ENCODE measurements around the gene C2orf81. TPM values are rescaled to one million over a fixed set of nuclear protein-coding genes. Genes with fewer than 3 reads are reported as not detected.

C2orf81 gene
- total and polyA plus RNA-seq, 12 donors = 0.52 to 1.7 (median 1.2) TPM

DNA sequence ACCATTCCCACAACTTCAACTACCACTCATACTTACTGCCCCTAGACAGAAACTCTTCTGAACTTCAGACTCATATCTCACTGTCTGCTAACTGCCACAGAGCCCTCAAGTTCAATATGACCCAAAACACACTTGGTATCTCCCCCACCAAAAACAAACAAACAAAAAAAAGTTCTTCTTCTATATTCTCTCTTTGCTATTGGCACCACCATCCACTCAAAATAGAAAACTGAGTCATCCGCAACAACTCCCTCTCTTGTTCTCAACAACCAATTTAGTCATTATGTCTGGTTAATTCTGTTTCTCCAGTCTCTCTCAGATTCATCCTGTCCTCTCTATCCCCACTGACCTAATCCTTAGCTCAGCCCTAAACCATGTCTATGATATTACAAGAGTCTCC, 34.1 kb downstream of the C2orf81 start:
- Histone ChIP-seq H3K4me1 (peaks cover 14 to 90% (median 77%) of the 10 kb centered on the region in 9 donors), H3K9me3 (no peaks in the 10 kb centered on the region), H3K27ac (peak overlapping the region in 8 of 10 donors; percentile 17 to 71 (median 56)), H3K4me3 (no peak overlapping the region), H3K27me3 (no peaks in the 10 kb centered on the region), H3K36me3 (peaks cover 0 to 20% (median 0%) of the 10 kb centered on the region in 9 donors)
- intact Hi-C loops (cut with DNase I) = no loop called here
- no peak for DNase-seq
- TF ChIP-seq, protein P1, sequence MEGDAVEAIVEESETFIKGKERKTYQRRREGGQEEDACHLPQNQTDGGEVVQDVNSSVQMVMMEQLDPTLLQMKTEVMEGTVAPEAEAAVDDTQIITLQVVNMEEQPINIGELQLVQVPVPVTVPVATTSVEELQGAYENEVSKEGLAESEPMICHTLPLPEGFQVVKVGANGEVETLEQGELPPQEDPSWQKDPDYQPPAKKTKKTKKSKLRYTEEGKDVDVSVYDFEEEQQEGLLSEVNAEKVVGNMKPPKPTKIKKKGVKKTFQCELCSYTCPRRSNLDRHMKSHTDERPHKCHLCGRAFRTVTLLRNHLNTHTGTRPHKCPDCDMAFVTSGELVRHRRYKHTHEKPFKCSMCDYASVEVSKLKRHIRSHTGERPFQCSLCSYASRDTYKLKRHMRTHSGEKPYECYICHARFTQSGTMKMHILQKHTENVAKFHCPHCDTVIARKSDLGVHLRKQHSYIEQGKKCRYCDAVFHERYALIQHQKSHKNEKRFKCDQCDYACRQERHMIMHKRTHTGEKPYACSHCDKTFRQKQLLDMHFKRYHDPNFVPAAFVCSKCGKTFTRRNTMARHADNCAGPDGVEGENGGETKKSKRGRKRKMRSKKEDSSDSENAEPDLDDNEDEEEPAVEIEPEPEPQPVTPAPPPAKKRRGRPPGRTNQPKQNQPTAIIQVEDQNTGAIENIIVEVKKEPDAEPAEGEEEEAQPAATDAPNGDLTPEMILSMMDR (IDR thresholded peaks at IDR 0.05) = no peak
- WGBS, 2 donors = 68 to 79% methylated on average over 1 of the region's 1 CpG
- peak in 1 of 8 donors; percentile 22 for ATAC-seq

DNA sequence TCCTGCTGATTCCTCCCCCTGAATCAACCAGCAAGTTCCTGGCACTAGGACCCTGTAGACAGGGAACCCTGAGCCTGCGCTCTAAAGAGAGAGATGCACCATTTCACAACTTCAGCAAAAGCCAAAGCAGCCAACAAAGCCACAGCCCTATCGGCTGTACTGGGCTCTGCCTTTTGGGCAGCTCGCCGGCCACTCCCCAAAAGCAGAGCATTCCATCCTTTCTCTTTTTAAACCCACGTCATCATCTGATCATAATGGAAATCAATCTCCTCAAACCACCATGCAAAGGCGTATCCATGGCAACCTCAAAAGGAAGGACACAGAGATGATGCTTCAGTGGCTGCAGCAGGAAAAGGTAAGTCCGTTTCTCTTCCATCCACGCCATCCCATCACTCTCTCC, 36.0 kb downstream of the C2orf81 start:
- H3K27ac ChIP-seq = peak overlapping the region in 3 of 10 donors; percentile 13 to 70 (median 57)
- ATAC-seq = peak in 1 of 8 donors; percentile 43
- H3K9me3 ChIP-seq = no peaks in the 10 kb centered on the region
- DNase-seq = no peak
- no peak overlapping the region for H3K4me3 ChIP-seq
- peaks cover 12 to 100% (median 89%) of the 10 kb centered on the region in 9 donors for H3K4me1 ChIP-seq
- intact Hi-C loops (cut with DNase I) = no loop called here
- WGBS, 2 donors = 80 to 84% methylated on average over 8 of the region's 8 CpGs
- no peaks in the 10 kb centered on the region for H3K27me3 ChIP-seq
- H3K36me3 ChIP-seq = peaks cover 0 to 24% (median 0%) of the 10 kb centered on the region in 9 donors
- TF ChIP-seq, protein P1 (IDR thresholded peaks at IDR 0.05) = no peak

DNA sequence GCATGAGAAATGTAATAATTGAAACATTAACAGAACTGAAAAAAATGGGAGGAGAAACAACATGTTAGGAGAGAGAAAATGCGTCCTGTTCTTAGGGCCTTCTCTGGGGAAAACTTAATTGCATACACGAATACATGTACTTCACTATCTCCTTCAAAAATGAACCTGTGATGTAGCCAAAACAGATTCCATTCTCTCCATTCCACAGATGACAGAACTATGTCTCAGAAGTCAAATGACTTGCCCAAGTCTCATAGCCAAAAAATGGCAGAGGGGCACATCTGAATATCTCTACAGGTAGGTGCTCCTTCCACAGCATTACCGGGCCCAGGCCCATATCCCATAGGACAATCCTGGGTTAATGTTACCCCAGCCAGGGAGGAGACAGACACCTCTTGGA, 37.4 kb downstream of the C2orf81 start:
- 56 to 59% methylated on average over 3 of the region's 3 CpGs for WGBS, 2 donors
- no peak for DNase-seq

DNA sequence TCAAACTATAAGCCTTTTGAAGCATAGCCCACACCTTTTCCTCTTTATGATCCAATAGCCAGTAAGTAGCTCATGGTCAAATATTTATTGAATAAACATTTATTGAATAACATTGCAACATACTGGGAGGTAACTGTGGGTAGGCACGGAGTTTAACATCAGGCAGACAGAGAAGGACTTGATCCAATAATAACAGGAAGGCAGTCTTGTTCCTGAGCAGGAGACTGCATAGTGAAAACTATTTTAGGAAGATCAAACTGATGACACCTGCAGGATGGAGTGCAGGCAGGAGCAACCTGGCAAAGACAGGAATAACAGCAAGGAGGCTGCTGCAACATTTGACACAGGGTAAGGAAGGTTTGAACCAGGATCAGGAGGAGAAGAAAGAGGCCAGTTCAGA, 38.2 kb downstream of the C2orf81 start:
- Histone ChIP-seq H3K36me3 (peaks cover 0 to 24% (median 0%) of the 10 kb centered on the region in 9 donors), H3K4me1 (peaks cover 14 to 100% (median 88%) of the 10 kb centered on the region in 9 donors), H3K27ac (peak overlapping the region in 7 of 10 donors; percentile 16 to 70 (median 46)), H3K4me3 (no peak overlapping the region), H3K9me3 (no peaks in the 10 kb centered on the region), H3K27me3 (no peaks in the 10 kb centered on the region)
- TF ChIP-seq, protein P1 (IDR thresholded peaks at IDR 0.05) = no peak
- 5 to 9% methylated on average over 1 of the region's 1 CpG for WGBS, 2 donors
- ATAC-seq (peak in 4 of 8 donors; percentile 14 to 40 (median 23)), DNase-seq (no peak)
- intact Hi-C loops (cut with DNase I) = no loop called here

More for the DNA sequence above, 37.4 kb downstream of the C2orf81 start:
- intact Hi-C loops (cut with DNase I) = no loop called here
- Histone ChIP-seq H3K4me1 (peaks cover 14 to 100% (median 89%) of the 10 kb centered on the region in 9 donors), H3K27me3 (no peaks in the 10 kb centered on the region), H3K27ac (peak overlapping the region in 5 of 10 donors; percentile 42 to 70 (median 57)), H3K9me3 (no peaks in the 10 kb centered on the region), H3K4me3 (no peak overlapping the region), H3K36me3 (peaks cover 0 to 24% (median 0%) of the 10 kb centered on the region in 9 donors)
- TF ChIP-seq, protein P1 (IDR thresholded peaks at IDR 0.05) = no peak
- no peak for ATAC-seq

Data from heart right ventricle (tissue), 16 donors.